Measurements from ENCODE around the gene CNTNAP2. TPM values are rescaled to one million over a fixed set of nuclear protein-coding genes. Genes with fewer than 3 reads are reported as not detected.

Gene CNTNAP2
- total RNA-seq, 1 donor from 2014 or later, result 0.59 TPM

DNA sequence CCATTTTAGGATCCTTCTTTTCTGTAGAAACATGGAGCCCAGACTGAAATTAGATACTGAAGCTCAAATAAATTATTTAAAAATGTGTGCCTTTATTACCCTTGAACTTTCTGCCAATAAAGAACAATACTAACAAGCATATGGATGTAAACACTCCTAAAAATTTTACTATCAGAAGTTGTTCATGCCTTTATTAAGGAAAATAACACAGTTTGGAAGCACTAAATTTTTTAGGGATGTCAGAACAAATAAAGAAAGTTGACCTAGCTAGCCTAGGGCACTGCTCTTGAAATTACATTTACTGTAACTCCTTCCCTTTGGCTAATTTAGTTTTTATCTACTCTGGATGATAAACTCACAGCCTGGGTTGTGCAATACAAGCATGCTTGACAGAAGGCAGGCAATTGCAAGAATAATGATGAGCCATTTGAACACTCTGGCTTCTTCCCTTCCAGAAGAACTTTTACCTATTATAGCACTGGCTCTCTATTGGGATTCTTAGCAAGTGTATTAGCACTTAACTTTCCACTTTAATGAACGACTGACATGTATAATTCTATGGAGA lies 2122.2 kb downstream of the CNTNAP2 start:
- Histone ChIP-seq H3K36me3 (no peaks in the 10 kb centered on the region), H3K9me3 (no peaks in the 10 kb centered on the region), H3K27ac (no peak overlapping the region), H3K4me3 (no peak overlapping the region), H3K4me1 (no peaks in the 10 kb centered on the region), H3K27me3 (ENCODE audit: low read depth) (no peaks in the 10 kb centered on the region)
- no peak for TF ChIP-seq CTCF (IDR thresholded peaks at IDR 0.05)
- ATAC-seq, result no peak
- intact Hi-C loops (cut with DNase I), result no loop called here
- DNase-seq, result no peak

DNA sequence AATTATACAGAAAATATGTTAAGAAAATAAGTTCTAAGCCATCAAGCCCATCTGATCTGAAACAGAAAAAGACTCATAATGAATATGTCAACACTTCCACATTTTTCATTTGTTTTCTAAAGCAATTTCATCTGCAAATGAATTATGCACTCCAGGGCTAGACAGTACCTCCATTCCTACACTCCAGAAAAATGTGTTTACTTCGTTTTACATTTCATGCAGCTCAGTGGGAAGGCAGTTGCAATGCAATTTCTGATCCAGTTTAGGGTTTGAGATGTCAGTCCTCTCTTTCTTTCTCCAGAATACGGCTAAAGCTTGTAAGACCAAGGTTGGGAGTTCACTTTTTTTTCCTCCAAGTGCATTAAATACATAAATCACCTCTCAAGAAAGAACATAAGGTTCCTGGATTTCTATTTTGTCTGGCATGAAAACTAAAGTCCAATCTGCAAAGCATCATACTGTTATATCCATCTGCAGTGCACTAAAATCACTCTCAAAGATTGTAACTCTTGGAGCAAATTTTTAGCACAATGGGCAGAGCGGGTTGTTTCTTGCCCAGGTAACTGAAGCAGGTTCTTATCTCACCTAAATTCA lies 2125.2 kb downstream of the CNTNAP2 start:
- no peak overlapping the region for H3K4me3 ChIP-seq
- no peaks in the 10 kb centered on the region for H3K9me3 ChIP-seq
- DNase-seq (no peak), ATAC-seq (no peak)
- H3K4me1 ChIP-seq, result no peaks in the 10 kb centered on the region
- no peaks in the 10 kb centered on the region for H3K36me3 ChIP-seq
- H3K27me3 ChIP-seq (ENCODE audit: low read depth), result no peaks in the 10 kb centered on the region
- intact Hi-C loops (cut with DNase I), result no loop called here
- no peak overlapping the region for H3K27ac ChIP-seq
- no peak for TF ChIP-seq CTCF (IDR thresholded peaks at IDR 0.05)

GRCh38 chr7:148242294-148242821 lies 2125.8 kb downstream of the CNTNAP2 start:
- no peak overlapping the region for H3K27ac ChIP-seq
- intact Hi-C loops (cut with DNase I), result no loop called here
- no peaks in the 10 kb centered on the region for H3K36me3 ChIP-seq
- peak; percentile 78 for TF ChIP-seq CTCF (IDR thresholded peaks at IDR 0.05)
- no peaks in the 10 kb centered on the region for H3K27me3 ChIP-seq (ENCODE audit: low read depth)
- H3K4me1 ChIP-seq, result no peaks in the 10 kb centered on the region
- DNase-seq, result no peak
- H3K9me3 ChIP-seq, result no peaks in the 10 kb centered on the region
- ATAC-seq, result peak; percentile 88 to 92
- peak overlapping the region; percentile 17 for H3K4me3 ChIP-seq

DNA sequence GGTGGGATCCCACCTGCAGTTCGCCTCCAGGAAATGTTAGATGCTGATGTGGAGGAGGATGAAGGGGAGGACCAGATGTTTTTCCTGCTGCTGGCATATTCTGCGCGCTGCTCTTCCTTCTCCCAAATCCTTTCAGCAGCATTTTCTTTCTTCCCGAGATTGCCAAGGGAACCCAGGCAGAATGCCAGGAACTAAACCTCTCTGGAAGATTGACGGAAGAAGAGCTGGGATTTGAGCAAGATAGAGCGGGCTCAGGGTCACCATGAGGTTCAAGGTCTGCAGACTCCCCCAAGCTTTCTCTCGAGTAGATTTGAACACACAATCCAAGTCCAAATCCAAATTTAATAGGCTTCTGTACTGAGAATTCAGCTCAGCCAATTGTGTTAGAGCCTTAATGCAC lies 2128.8 kb downstream of the CNTNAP2 start:
- no peaks in the 10 kb centered on the region for H3K36me3 ChIP-seq
- intact Hi-C loops (cut with DNase I), result no loop called here
- no peaks in the 10 kb centered on the region for H3K9me3 ChIP-seq
- H3K4me1 ChIP-seq, result no peaks in the 10 kb centered on the region
- no peak overlapping the region for H3K27ac ChIP-seq
- no peaks in the 10 kb centered on the region for H3K27me3 ChIP-seq (ENCODE audit: low read depth)
- TF ChIP-seq CTCF (IDR thresholded peaks at IDR 0.05), result no peak
- ATAC-seq, result no peak
- no peak overlapping the region for H3K4me3 ChIP-seq
- DNase-seq, result no peak

- Histone ChIP-seq H3K4me1 (no peaks in the 10 kb centered on the region), H3K4me3 (no peak overlapping the region), H3K27ac (no peak overlapping the region), H3K27me3 (ENCODE audit: low read depth) (no peaks in the 10 kb centered on the region), H3K9me3 (no peaks in the 10 kb centered on the region), H3K36me3 (no peaks in the 10 kb centered on the region)
- no peak for TF ChIP-seq CTCF (IDR thresholded peaks at IDR 0.05)
- no peak for ATAC-seq
- DNase-seq, result no peak
- intact Hi-C loops (cut with DNase I), result no loop called here
Observed at GRCh38 chr7:148253629-148254028, 2137.0 kb downstream of the CNTNAP2 start.

Measured in lower lobe of right lung (tissue), 2 donors.